ENCODE measurements around the gene CACNA2D4. TPM values are rescaled to one million over a fixed set of nuclear protein-coding genes. Genes with fewer than 3 reads are reported as not detected.

Gene CACNA2D4
- total and polyA plus RNA-seq, 8 donors, result 0.60 to 3.1 (median 2.0) TPM

DNA sequence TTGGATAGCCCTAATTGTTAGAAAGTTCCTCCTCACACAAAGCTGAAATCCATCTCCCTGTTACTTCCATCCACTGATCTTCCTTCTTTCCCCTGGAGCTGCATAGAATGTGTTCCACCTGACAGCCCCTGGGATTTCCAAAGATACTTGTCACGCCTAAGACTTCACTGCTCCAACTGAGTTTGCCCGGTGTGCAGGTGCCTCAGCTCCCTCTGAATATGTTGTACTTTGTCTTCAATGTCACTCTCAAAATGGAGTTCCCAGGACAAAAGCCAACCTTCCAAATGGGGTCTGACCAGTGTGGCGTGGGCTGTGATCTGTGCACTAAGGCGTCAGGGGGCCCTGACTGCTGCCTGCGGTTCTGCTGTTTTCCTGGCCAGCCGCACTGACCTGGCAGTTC, 42.8 kb downstream of the CACNA2D4 start:
- no peaks in the 10 kb centered on the region for H3K27me3 ChIP-seq
- ATAC-seq (no peak), DNase-seq (no peak), FAIRE-seq (no peak)
- no peaks in the 10 kb centered on the region for H3K36me3 ChIP-seq
- no peaks in the 10 kb centered on the region for H3K9me3 ChIP-seq
- H3K27ac ChIP-seq, result no peak overlapping the region
- no peak overlapping the region for H3K4me3 ChIP-seq
- H3K4me1 ChIP-seq, result no peaks in the 10 kb centered on the region
- TF ChIP-seq, protein P1, sequence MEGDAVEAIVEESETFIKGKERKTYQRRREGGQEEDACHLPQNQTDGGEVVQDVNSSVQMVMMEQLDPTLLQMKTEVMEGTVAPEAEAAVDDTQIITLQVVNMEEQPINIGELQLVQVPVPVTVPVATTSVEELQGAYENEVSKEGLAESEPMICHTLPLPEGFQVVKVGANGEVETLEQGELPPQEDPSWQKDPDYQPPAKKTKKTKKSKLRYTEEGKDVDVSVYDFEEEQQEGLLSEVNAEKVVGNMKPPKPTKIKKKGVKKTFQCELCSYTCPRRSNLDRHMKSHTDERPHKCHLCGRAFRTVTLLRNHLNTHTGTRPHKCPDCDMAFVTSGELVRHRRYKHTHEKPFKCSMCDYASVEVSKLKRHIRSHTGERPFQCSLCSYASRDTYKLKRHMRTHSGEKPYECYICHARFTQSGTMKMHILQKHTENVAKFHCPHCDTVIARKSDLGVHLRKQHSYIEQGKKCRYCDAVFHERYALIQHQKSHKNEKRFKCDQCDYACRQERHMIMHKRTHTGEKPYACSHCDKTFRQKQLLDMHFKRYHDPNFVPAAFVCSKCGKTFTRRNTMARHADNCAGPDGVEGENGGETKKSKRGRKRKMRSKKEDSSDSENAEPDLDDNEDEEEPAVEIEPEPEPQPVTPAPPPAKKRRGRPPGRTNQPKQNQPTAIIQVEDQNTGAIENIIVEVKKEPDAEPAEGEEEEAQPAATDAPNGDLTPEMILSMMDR (IDR thresholded peaks at IDR 0.05), result no peak
- intact Hi-C loops (cut with DNase I), result no loop called here
- 51 to 55% methylated on average over 6 of the region's 6 CpGs for WGBS, 2 donors

DNA sequence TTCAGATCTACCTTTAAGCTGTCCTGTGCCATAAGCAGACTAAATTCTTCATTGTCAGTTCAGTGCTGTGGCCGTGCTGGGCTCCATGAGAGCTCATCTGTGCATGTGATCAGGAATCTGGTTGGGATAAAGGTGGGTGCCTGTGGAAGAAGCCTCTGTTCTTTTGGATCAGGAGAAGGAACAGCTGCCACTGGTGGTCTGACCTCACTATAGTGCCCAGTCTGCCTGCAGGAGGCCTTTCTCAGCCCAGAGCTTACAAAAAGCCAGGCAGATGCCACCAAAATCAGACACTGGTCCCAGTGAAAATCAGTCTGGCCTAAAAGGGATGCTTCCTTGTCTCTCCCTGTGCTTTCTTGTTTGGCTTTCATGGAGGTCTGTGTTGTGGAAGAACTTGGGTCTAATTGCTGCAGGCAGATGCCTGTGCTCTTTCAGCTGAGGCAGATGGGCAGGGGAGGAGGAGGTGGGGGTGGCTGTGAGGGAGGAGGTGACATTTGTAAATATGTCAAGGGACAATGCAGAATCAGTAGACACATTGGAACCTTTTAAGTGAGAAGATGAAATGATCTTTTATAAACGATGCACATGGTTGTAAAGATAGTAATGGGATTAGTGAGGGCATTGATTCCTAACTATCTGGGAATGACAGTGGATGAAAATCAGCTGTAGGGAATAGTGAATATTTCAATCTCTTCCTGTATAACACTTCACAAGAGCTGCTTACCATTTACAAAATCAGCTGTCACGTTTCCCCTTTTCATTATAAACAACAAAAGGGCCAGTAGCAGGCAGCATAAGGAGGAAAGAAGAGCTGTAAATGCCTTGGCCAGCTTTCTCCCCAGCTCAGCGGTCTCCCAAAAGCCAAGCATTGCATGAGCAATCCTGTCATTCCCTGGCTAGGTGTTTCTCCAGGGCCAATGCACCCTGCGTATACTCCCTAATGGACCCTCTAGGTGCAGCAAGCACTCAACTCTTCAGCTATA, 44.6 kb downstream of the CACNA2D4 start:
- H3K27ac ChIP-seq, result no peak overlapping the region
- H3K9me3 ChIP-seq, result no peaks in the 10 kb centered on the region
- intact Hi-C loops (cut with DNase I), result no loop called here
- TF ChIP-seq, protein P1 (IDR thresholded peaks at IDR 0.05), result no peak
- 63 to 71% methylated on average over 5 of the region's 5 CpGs for WGBS, 2 donors
- no peaks in the 10 kb centered on the region for H3K4me1 ChIP-seq
- no peak overlapping the region for H3K4me3 ChIP-seq
- H3K27me3 ChIP-seq, result no peaks in the 10 kb centered on the region
- no peaks in the 10 kb centered on the region for H3K36me3 ChIP-seq
- DNase-seq (no peak), FAIRE-seq (no peak), ATAC-seq (no peak)

DNA sequence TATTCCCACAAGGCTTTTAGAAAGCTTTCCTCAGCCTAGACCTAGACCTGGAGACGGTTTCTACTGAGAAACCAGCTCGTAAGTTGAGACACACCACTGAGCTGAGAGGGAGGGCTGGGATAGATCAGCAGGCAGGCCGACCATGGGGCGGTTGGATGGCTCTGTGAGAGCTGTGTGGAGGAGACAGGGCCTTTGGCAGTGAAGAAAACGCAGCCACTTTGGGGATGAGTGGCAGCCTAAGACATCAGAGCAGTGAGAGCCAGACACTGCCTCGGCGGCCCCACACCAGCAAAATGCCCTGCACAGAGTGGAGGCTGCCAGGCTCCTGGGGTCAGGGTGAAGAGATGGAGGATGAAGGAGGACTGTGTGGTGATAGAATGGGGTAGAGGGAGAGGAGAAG, 46.0 kb downstream of the CACNA2D4 start:
- ATAC-seq (no peak), FAIRE-seq (no peak)

DNA sequence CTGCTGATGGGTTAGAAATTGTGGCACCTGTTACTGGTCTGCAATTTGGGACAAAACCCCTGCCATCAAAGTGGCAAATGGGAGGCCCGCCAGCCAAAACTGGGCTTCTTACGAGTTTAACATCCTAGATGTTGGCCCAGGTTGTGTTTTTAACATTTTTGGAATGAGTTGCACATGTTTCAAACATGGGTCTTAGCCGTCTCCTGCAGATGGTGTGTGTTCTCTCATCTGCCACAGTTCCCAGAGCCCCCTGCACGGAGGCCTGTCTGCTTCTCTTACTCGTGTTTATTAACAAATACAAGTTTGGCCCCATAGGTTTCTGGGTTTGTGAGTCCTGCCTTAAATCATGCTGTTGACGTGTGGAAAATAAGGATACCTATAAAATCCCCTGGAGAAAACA, 46.5 kb downstream of the CACNA2D4 start:
- TF ChIP-seq, protein P1 (IDR thresholded peaks at IDR 0.05), result no peak
- WGBS, 2 donors, result 64 to 66% methylated on average over 6 of the region's 6 CpGs
- no peak overlapping the region for H3K4me3 ChIP-seq
- DNase-seq (no peak), FAIRE-seq (no peak), ATAC-seq (no peak)
- H3K27me3 ChIP-seq, result peaks cover 0 to 7% (median 0%) of the 10 kb centered on the region in 4 donors
- H3K36me3 ChIP-seq, result no peaks in the 10 kb centered on the region
- H3K27ac ChIP-seq, result no peak overlapping the region
- no peaks in the 10 kb centered on the region for H3K4me1 ChIP-seq
- intact Hi-C loops (cut with DNase I), result no loop called here
- H3K9me3 ChIP-seq, result no peaks in the 10 kb centered on the region

More for the DNA sequence above, 46.0 kb downstream of the CACNA2D4 start:
- H3K9me3 ChIP-seq, result no peaks in the 10 kb centered on the region
- TF ChIP-seq, protein P1 (IDR thresholded peaks at IDR 0.05), result no peak
- no peak overlapping the region for H3K27ac ChIP-seq
- intact Hi-C loops (cut with DNase I), result no loop called here
- H3K4me3 ChIP-seq, result no peak overlapping the region
- no peaks in the 10 kb centered on the region for H3K36me3 ChIP-seq
- no peak for DNase-seq
- 80 to 89% methylated on average over 7 of the region's 7 CpGs for WGBS, 2 donors
- H3K4me1 ChIP-seq, result no peaks in the 10 kb centered on the region
- peaks cover 0 to 7% (median 0%) of the 10 kb centered on the region in 4 donors for H3K27me3 ChIP-seq
